BE2C (cell line): ENCODE data around the gene ALDH16A1.
A peak's percentile ranks its signal among the peaks of the same experiment; 100 is the strongest.

Experiments used
- DNase-seq: peaks from one replicate; pipeline ENCODE4 v3.0.0-alpha.2; 2020
- H3K27me3 ChIP-seq: fragments of 250-450 bp; sonication (Bioruptor Pico); 2 replicates; pipeline ENCODE4 v1.5.1; 2020; ENCODE audit warnings: mild to moderate bottlenecking
- H3K36me3 ChIP-seq: fragments of 250-450 bp; sonication (Bioruptor Pico); 2 replicates; pipeline ENCODE4 v1.5.1; 2020; ENCODE audit warnings: mild to moderate bottlenecking
- H3K4me1 ChIP-seq: fragments of 250-450 bp; sonication (Bioruptor Pico); 2 replicates; pipeline ENCODE4 v1.5.1; 2020
- H3K4me3 ChIP-seq: 2 replicates; pipeline ENCODE4 v1.5.1; 2011; ENCODE audit warnings: low read depth, low read length
- H3K9me3 ChIP-seq: fragments of 250-450 bp; sonication (Bioruptor Pico); 2 replicates; pipeline ENCODE4 v1.5.1; 2020
- TF ChIP-seq, protein P1 (sequence below): IDR thresholded peaks from 2 replicates; pipeline ENCODE4 v1.5.1; 2012; ENCODE audit warnings: mild to moderate bottlenecking, low read depth, low read length

The ALDH16A1 gene

GRCh38 chr19:49436381-49437017 is 16.5 kb upstream of the ALDH16A1 start:
- H3K27me3 ChIP-seq = peaks cover 67% of the 10 kb centered on the region
- peak; percentile 81 for DNase-seq
- no peaks in the 10 kb centered on the region for H3K36me3 ChIP-seq
- H3K4me3 ChIP-seq = peak overlapping the region; percentile 22; the same call in 1 of the 2 replicates
- H3K4me1 ChIP-seq = no peaks in the 10 kb centered on the region; the same call in 1 of the 2 replicates
- no peaks in the 10 kb centered on the region for H3K9me3 ChIP-seq
- TF ChIP-seq, protein P1, sequence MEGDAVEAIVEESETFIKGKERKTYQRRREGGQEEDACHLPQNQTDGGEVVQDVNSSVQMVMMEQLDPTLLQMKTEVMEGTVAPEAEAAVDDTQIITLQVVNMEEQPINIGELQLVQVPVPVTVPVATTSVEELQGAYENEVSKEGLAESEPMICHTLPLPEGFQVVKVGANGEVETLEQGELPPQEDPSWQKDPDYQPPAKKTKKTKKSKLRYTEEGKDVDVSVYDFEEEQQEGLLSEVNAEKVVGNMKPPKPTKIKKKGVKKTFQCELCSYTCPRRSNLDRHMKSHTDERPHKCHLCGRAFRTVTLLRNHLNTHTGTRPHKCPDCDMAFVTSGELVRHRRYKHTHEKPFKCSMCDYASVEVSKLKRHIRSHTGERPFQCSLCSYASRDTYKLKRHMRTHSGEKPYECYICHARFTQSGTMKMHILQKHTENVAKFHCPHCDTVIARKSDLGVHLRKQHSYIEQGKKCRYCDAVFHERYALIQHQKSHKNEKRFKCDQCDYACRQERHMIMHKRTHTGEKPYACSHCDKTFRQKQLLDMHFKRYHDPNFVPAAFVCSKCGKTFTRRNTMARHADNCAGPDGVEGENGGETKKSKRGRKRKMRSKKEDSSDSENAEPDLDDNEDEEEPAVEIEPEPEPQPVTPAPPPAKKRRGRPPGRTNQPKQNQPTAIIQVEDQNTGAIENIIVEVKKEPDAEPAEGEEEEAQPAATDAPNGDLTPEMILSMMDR = no peak

DNA sequence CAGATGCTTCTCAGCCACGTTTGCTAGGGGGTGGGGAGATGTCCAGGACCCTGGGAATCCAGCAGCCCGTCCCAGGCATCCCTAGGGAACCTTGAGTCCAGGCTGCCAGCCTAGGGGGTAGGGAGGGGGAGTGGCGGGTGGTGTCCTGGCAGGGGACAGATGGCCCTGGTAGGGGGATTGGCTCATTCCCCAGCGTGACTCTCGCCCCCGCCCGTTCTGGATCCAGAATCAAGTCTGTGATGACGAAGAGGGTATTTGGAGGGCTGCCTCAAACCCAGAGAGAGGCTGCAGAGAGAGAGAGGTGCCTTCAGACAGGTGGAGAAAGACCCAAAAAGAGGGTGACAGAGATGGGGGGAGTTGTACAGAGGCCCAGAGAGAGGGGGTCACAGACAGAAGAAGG is 15.8 kb upstream of the ALDH16A1 start:
- peaks cover 68% of the 10 kb centered on the region for H3K27me3 ChIP-seq
- no peaks in the 10 kb centered on the region for H3K36me3 ChIP-seq
- TF ChIP-seq, protein P1 = no peak
- peaks cover 4% of the 10 kb centered on the region; the same call in 1 of the 2 replicates for H3K4me1 ChIP-seq
- no peak overlapping the region for H3K4me3 ChIP-seq
- DNase-seq = peak; percentile 67
- H3K9me3 ChIP-seq = no peaks in the 10 kb centered on the region

- H3K4me1 ChIP-seq = peaks cover 6% of the 10 kb centered on the region; the same call in 1 of the 2 replicates
- TF ChIP-seq, protein P1 = no peak
- no peak for DNase-seq
- no peaks in the 10 kb centered on the region for H3K9me3 ChIP-seq
- H3K27me3 ChIP-seq = peaks cover 59% of the 10 kb centered on the region
- H3K36me3 ChIP-seq = no peaks in the 10 kb centered on the region
- no peak overlapping the region for H3K4me3 ChIP-seq
Measured at GRCh38 chr19:49438261-49438660, 14.8 kb upstream of the ALDH16A1 start.

- Histone ChIP-seq H3K9me3 (no peaks in the 10 kb centered on the region), H3K36me3 (no peaks in the 10 kb centered on the region), H3K27me3 (peaks cover 51% of the 10 kb centered on the region), H3K4me1 (peaks cover 6% of the 10 kb centered on the region; the same call in 1 of the 2 replicates), H3K4me3 (no peak overlapping the region)
- TF ChIP-seq, protein P1 = no peak
- no peak for DNase-seq
Measured at GRCh38 chr19:49439836-49440235, 13.2 kb upstream of the ALDH16A1 start.

- TF ChIP-seq, protein P1 = no peak
- no peaks in the 10 kb centered on the region for H3K36me3 ChIP-seq
- H3K27me3 ChIP-seq = peaks cover 51% of the 10 kb centered on the region
- no peak for DNase-seq
- H3K4me1 ChIP-seq = peaks cover 6% of the 10 kb centered on the region; the same call in 1 of the 2 replicates
- no peak overlapping the region for H3K4me3 ChIP-seq
- no peaks in the 10 kb centered on the region for H3K9me3 ChIP-seq
Measured at GRCh38 chr19:49440439-49441209, 12.4 kb upstream of the ALDH16A1 start.
